IgD-negative memory B cell (primary cell): ENCODE measurements around the gene NLE1. TPM values are rescaled to one million over a fixed set of nuclear protein-coding genes. Genes with fewer than 3 reads are reported as not detected.

ENCODE experiments used
- H3K27ac Mint-ChIP-seq, 3 donors: one replicate each; pipeline ENCODE4 v1.8.0; 2020 to 2022; ENCODE audit warnings: mild to moderate bottlenecking in 3 of 3, mixed read lengths in 3 of 3, moderate library complexity in 1 of 3
- H3K27me3 Mint-ChIP-seq: one replicate; pipeline ENCODE4 v1.8.0; 2021; ENCODE audit warnings: mixed read lengths
- H3K36me3 Mint-ChIP-seq: one replicate; pipeline ENCODE4 v1.8.0; 2020; ENCODE audit warnings: mild to moderate bottlenecking, mixed read lengths
- H3K4me1 Mint-ChIP-seq, 3 donors: one replicate each; pipeline ENCODE4 v1.8.0; 2020 to 2022; ENCODE audit warnings: mixed read lengths in 3 of 3, mild to moderate bottlenecking in 1 of 3
- H3K4me3 Mint-ChIP-seq, 4 donors: one replicate each; pipeline ENCODE4 v1.8.0; 2020 to 2022; ENCODE audit warnings: mild to moderate bottlenecking in 4 of 4, mixed read lengths in 4 of 4, moderate library complexity in 3 of 4
- H3K9me3 Mint-ChIP-seq, 3 donors: one replicate each; pipeline ENCODE4 v1.8.0; 2020 to 2021; ENCODE audit warnings: mixed read lengths in 3 of 3, mild to moderate bottlenecking in 1 of 3
- polyA plus RNA-seq: library from polyadenylated mRNA; unstranded; fragments of 300-500 nt; fragmentation: Illumina TruSeq; gene quantifications from one replicate; pipeline ENCODE4 v1.2.3, GENCODE V29; 2021

Gene NLE1
- polyA plus RNA-seq, 1 donor from 2014 or later, result 6.0 TPM

DNA sequence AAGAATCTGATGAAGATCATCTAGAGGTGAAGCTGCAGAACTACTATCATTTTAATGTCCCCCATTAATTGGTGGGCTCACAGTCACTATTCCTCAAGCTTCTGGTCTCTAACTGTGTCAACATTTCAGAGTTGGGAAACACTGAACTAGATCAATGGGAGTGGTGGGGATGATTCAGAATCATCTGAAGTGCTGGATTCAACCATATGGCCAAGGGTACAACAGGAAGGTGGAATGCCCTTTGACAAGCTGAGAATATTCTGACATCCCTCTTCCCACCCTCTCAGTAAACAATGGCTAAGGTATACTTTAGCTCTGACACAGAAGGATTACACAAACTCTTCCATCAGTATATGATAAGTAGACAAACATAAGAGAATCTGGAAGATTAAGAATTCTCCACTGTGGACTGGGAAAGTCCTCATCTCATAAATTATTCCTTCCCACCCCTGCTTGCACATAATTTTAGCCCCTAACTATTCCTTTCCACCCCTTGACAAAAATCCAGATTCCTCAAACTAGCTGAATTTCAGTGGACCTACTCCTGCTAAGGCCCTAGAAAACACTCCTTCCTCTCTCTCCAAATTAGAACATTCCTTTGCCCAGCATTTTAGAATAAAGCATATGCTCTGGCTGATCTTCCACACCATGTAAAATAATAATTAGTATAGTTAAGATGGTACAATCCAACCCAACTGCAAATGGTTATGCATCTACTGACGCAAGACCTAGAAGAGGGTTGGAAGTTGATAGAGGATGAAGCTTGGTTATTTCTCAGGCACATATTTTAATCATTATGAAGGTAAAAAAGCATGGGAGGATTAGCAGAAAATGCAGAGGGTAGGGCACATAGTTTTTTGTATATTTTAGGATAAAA is 62.3 kb downstream of the NLE1 start:
- H3K9me3 Mint-ChIP-seq, result no peaks in the 10 kb centered on the region
- H3K4me1 Mint-ChIP-seq, result peaks cover 29 to 49% (median 43%) of the 10 kb centered on the region in 3 donors
- peak overlapping the region in 1 of 4 donors; percentile 49 for H3K4me3 Mint-ChIP-seq
- no peaks in the 10 kb centered on the region for H3K27me3 Mint-ChIP-seq
- H3K36me3 Mint-ChIP-seq, result no peaks in the 10 kb centered on the region
- H3K27ac Mint-ChIP-seq, result peak overlapping the region in 2 of 3 donors; percentile 9 to 74

Other genes with a start within 250 kb of the NLE1 start
- 2.8 TPM for gene CCT6B, start 180.8 kb downstream of the NLE1 start, polyA plus RNA-seq
- gene ZNF830, start 180.8 kb downstream of the NLE1 start, polyA plus RNA-seq, result 22.7 TPM
- 15.2 TPM for gene LIG3, start 161.8 kb downstream of the NLE1 start, polyA plus RNA-seq
- 28.9 TPM for gene RFFL, start 78.6 kb downstream of the NLE1 start, polyA plus RNA-seq
- 14.3 TPM for gene RAD51D, start 22.4 kb downstream of the NLE1 start, polyA plus RNA-seq
- gene FNDC8, start 20.7 kb downstream of the NLE1 start, polyA plus RNA-seq, result not detected
- gene UNC45B, start 5.5 kb upstream of the NLE1 start, polyA plus RNA-seq, result not detected
- not detected for gene SLC35G3, start 52.1 kb upstream of the NLE1 start, polyA plus RNA-seq
- gene SLFN5, start 100.8 kb upstream of the NLE1 start, polyA plus RNA-seq, result 8.9 TPM
- gene SLFN11, start 231.3 kb upstream of the NLE1 start, polyA plus RNA-seq, result 11.2 TPM